Hematopoietic multipotent progenitor cell treated with erythropoietin and hydrocortisone succinate and interleukin-3 and kit ligand, for 4 days (in vitro differentiated cells): ENCODE results near the gene CMTM4.
A peak's percentile ranks its signal among the peaks of the same experiment; 100 is the strongest.
"Not testable (repeated sequence)": the region's sequence is repeated elsewhere in the genome, so short reads cannot be mapped to it uniquely, and the experiment has no call there.

ENCODE experiments used
- DNase-seq: peaks from one replicate; pipeline ENCODE4 v3.0.0-alpha.2; 2015

The CMTM4 gene

GRCh38 chr16:66611911-66612310 lies 84.6 kb downstream of the CMTM4 start:
- not testable (repeated sequence) for DNase-seq

- DNase-seq: no peak
These were observed 86.3 kb downstream of the CMTM4 start for GRCh38 chr16:66610111-66610820.

- DNase-seq: no peak
These were observed 87.4 kb downstream of the CMTM4 start for GRCh38 chr16:66609139-66609510.

GRCh38 chr16:66608241-66609138 lies 88.1 kb downstream of the CMTM4 start:
- DNase-seq: peak; percentile 91

GRCh38 chr16:66605979-66606751 lies 90.4 kb downstream of the CMTM4 start:
- DNase-seq: no peak

- peak; percentile 41 for DNase-seq
These were observed 91.2 kb downstream of the CMTM4 start for GRCh38 chr16:66605177-66605978.

GRCh38 chr16:66604376-66605176 lies 92.0 kb downstream of the CMTM4 start, which contains the start of gene CMTM3:
CMTM3 (plus strand) TSS chr16:66604704; CDS start chr16:66604806, 102 bp downstream.
- peak; percentile 77 for DNase-seq

GRCh38 chr16:66603537-66604375 lies 92.8 kb downstream of the CMTM4 start:
- DNase-seq: peak; percentile 79

GRCh38 chr16:66601471-66601870 lies 95.1 kb downstream of the CMTM4 start:
- no peak for DNase-seq

- DNase-seq: no peak
These were observed 96.1 kb downstream of the CMTM4 start for GRCh38 chr16:66600477-66600876.

- no peak for DNase-seq
These were observed 96.8 kb downstream of the CMTM4 start for GRCh38 chr16:66599726-66600125.

GRCh38 chr16:66598111-66598510 lies 98.4 kb downstream of the CMTM4 start:
- DNase-seq: no peak

- DNase-seq: no peak
These were observed 99.3 kb downstream of the CMTM4 start for GRCh38 chr16:66596986-66597848.

GRCh38 chr16:66596559-66596958 lies 100.0 kb downstream of the CMTM4 start:
- not testable (repeated sequence) for DNase-seq

- DNase-seq: no peak
These were observed 101.8 kb downstream of the CMTM4 start for GRCh38 chr16:66594739-66595138.

- no peak for DNase-seq
These were observed 103.7 kb downstream of the CMTM4 start for GRCh38 chr16:66592814-66593213.

- no peak for DNase-seq
These were observed 104.3 kb downstream of the CMTM4 start for GRCh38 chr16:66592241-66592640.

- no peak for DNase-seq
These were observed 105.5 kb downstream of the CMTM4 start for GRCh38 chr16:66591018-66591417.

- DNase-seq: no peak
These were observed 106.2 kb downstream of the CMTM4 start for GRCh38 chr16:66590322-66590721.
